ENCODE data around the gene KLF9.

DNA sequence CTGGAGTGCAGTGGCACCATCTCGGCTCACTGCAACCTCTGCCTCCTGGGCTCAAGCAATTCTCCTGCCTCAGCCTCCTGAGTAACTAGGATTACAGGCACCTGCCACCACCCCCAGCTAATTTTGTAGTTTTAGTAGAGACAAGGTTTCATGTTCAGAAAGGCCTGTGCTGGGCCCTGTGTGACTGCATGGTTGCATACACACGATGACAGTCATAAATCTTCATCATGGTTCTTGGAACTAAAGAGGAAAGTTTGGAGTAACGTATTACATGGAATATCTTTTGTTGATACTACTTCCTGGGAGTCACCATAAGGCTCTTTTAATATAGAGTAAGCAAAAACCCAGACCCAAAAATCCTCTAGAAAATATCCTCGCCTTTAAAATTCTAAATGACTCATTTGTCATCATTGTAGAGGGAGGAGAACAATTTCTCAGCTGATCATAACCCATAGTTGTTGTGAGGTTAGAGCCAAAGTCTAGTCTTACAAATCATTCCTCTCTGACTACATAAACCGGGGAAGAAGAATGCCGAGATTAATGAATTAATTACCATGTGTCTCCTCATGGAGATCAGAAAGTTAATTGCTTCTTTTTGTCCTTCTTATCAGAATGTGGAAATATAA, 47.0 kb downstream of the KLF9 start:
- TF ChIP-seq CTCF (IDR thresholded peaks at IDR 0.05) (no peak), POLR2A (IDR thresholded peaks at IDR 0.05) (no peak)

All from lower leg skin (tissue), 3 donors.